Stimulated activated CD8-positive, alpha-beta memory T cell treated with anti-CD3 and anti-CD28 coated beads, Interleukin-12 subunit alpha, Interleukin-12 subunit beta, amount 100 ng/mL, for 24 hours (primary cell): Measurements from ENCODE around the gene ETNPPL.

Source experiments
- DNase-seq: peaks from one replicate; pipeline ENCODE4 v3.0.0-alpha.2; 2020; ENCODE audit errors: extremely low read depth

The ETNPPL gene

GRCh38 chr4:108762559-108763225 lies at the start of gene ETNPPL:
ETNPPL (minus strand) TSS chr4:108763053; CDS start chr4:108762898, 155 bp downstream.
- DNase-seq = no peak

GRCh38 chr4:108811486-108811885 lies 48.6 kb upstream of the ETNPPL start:
- DNase-seq = no peak

GRCh38 chr4:108810087-108810486 lies 47.2 kb upstream of the ETNPPL start:
- DNase-seq = no peak

- no peak for DNase-seq
Measured at GRCh38 chr4:108804648-108805273, 41.9 kb upstream of the ETNPPL start.

- DNase-seq = no peak
Measured at GRCh38 chr4:108799306-108799705, 36.5 kb upstream of the ETNPPL start.

GRCh38 chr4:108796173-108796572 lies 33.3 kb upstream of the ETNPPL start:
- no peak for DNase-seq

GRCh38 chr4:108795733-108796132 lies 32.9 kb upstream of the ETNPPL start:
- no peak for DNase-seq

- no peak for DNase-seq
Measured at GRCh38 chr4:108794136-108794535, 31.3 kb upstream of the ETNPPL start.

- DNase-seq = no peak
Measured at GRCh38 chr4:108793415-108793814, 30.6 kb upstream of the ETNPPL start.

GRCh38 chr4:108788731-108789130 lies 25.9 kb upstream of the ETNPPL start:
- DNase-seq = no peak

GRCh38 chr4:108787724-108788123 lies 24.9 kb upstream of the ETNPPL start:
- DNase-seq = no peak

- DNase-seq = no peak
Measured at GRCh38 chr4:108787106-108787505, 24.3 kb upstream of the ETNPPL start.

- DNase-seq = no peak
Measured at GRCh38 chr4:108786351-108786750, 23.5 kb upstream of the ETNPPL start.

GRCh38 chr4:108783665-108784463 lies 21.0 kb upstream of the ETNPPL start:
- DNase-seq = no peak

- DNase-seq = no peak
Measured at GRCh38 chr4:108779958-108780357, 17.1 kb upstream of the ETNPPL start.

- DNase-seq = no peak
Measured at GRCh38 chr4:108777388-108777787, 14.5 kb upstream of the ETNPPL start.

- no peak for DNase-seq
Measured at GRCh38 chr4:108775921-108776320, 13.1 kb upstream of the ETNPPL start.

- no peak for DNase-seq
Measured at GRCh38 chr4:108774809-108775530, 12.1 kb upstream of the ETNPPL start.

- no peak for DNase-seq
Measured at GRCh38 chr4:108772402-108772801, 9.5 kb upstream of the ETNPPL start.

- no peak for DNase-seq
Measured at GRCh38 chr4:108766058-108766457, 3.2 kb upstream of the ETNPPL start.

- no peak for DNase-seq
Measured at GRCh38 chr4:108763986-108764385, 1.1 kb upstream of the ETNPPL start.

- DNase-seq = no peak
Measured at GRCh38 chr4:108763226-108763593, 357 bp upstream of the ETNPPL start.
